Skin epidermis (tissue), 12 donors: Measurements from ENCODE around the gene KSR2.
"Not testable (repeated sequence)": the region's sequence is repeated elsewhere in the genome, so short reads cannot be mapped to it uniquely, and the experiment has no call there.

Source experiments
- H3K27ac ChIP-seq, 21 experiments: fragments of 200-600 bp; sonication (generic) in 11 of 21; one replicate each; pipeline ENCODE4 v1.5.0; 2020; ENCODE audit warnings: mild to moderate bottlenecking in 3 of 21, inconsistent platforms in 2 of 21, moderate library complexity in 2 of 21
- H3K4me3 ChIP-seq, 7 experiments: fragments of 200-600 bp; sonication (generic) in 2 of 7; one replicate each; pipeline ENCODE4 v1.5.0; 2020; ENCODE audit warnings: inconsistent platforms in 2 of 7, mild to moderate bottlenecking in 2 of 7, moderate library complexity in 1 of 7

Gene KSR2

DNA sequence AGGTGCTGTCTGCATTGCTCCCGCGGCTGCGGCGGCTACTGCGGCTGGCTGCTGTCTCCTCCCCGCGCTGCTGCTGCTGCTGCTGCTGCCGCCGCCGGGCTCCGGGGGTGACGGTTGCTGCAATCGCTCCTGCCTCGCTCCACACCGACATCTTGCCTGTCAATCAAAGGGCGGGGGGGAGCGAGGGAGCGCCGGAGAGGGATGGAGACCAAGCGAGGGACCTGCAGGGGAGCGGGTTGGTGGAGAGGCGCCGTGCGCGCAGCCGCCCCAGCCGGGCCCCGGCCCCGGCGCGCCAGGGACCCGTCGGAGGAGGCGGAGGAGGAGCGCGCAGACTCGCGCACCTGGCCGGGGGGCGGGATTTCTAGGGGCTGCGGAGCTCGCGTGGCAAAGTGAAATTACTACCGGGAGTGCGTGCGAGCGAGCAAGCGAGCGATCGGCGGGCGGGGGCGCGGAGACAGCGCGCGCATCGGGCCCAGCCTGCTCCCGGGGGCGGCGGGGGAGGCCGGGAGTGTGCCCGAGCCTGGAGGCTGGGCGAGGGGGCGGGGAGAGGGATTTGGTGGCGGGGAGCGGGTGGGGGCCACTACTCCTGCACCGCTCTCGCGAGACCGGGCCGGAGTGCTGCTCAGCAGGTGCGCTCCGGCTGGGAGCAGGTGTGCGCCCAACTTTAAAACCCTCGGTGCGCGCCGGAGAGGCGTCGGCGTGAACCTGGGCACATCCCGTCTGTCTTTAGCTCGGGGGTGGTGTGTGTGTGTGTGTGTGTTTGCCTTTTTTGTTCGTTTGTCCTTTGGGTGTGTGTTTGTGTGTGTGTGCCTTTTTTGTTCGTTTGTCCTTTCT, at the start of gene KSR2:
Gene KSR2, minus strand, starts transcription at position 165 of the 834 bp plus-strand sequence. CDS start 735 bp downstream, outside the sequence.
- H3K27ac ChIP-seq = peak within 1 kb of the TSS in 3 of 21 experiments; percentile 3 to 37 (median 37)
- peak within 1 kb of the TSS; percentile 25 to 64 (median 42) for H3K4me3 ChIP-seq

DNA sequence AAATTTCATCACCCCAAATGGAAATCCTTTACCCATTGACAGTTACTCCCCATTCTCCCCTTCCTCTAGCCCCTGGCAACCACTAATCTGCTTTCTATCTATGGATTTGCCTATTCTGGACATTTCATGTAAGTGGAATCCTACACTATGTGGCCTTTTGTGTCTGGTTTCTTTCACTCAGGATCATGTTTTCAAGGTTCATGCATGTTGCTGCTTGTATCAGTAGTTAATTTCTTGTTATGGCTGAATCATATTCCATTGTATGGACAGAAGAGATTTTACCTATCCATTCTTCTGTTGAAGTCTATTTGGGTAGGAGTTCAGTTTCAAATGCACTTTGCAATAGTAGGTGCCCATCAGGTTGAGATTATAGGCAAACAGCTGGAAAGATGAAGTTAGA, 49.1 kb upstream of the KSR2 start:
- peak overlapping the region in 1 of 21 experiments; percentile 72 for H3K27ac ChIP-seq
- no peak overlapping the region for H3K4me3 ChIP-seq

DNA sequence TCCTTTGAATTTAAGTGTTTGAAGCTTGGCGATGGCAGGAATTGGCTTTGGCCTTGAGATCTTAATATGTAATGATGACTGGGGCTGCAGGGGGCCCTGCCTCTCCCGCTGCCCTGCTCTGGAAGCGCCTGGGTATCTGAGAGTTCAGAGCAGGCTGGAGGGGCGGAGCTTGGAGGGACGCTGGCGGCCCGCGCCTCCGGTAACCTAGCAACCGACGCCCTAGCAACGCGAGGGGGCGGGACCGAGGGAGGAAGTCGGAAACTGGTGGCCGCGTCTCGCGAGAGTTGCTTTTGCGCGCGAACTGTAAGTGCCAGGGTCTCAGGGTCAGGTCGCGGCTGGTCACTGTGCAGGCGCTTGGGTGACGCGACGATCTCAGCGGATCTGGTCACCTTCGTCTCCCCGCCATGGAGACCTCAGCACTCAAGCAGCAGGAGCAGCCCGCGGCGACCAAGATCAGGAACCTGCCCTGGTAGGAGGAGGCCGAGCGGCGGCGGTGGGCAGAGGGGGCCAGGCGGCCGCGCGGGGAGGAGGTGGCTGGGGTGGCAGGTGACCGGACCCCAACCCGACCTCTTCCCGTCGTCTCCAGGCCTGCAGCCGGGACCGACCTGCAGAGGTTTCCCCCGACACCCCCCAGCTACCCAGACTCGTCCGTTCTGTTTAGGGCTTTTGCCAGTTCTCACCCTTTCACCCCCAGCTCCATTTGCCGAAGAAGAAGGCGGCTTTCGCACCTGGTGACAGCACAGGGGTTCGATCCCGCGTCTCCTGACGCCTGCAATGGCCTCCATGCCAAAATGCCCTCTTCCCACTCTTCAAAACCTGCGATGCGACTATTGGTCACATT, 47.9 kb upstream of the KSR2 start, which contains the start of gene RFC5:
Gene RFC5, plus strand, starts transcription at position 280 of the 841 bp plus-strand sequence. Its CDS starts 125 bp downstream, at position 405.
- H3K27ac ChIP-seq = peak within 1 kb of the TSS; percentile 36 to 87 (median 72)

DNA sequence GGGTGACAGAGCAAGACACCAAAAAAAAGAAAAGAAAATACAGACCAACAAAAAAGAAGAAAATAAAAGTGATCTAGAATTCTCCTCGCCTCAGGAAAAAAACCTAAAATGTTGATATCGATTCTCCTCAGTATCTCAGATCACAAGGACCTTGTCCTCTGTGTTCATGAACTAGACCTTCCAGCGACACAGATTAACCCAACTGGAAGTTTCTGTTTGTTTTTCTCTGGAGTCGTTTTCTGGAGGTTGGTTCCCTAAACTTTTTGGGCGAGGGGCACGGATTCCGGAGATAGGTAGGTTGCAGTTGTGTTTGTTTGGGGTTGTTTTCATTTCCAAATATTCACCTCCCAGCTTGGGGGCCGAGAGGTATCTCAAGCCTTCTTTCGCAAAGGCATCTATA, 47.2 kb upstream of the KSR2 start:
- peak overlapping the region in 6 of 7 experiments; percentile 59 to 98 (median 78) for H3K4me3 ChIP-seq
- H3K27ac ChIP-seq = no peak overlapping the region

More for the DNA sequence above, 47.9 kb upstream of the KSR2 start, which contains the start of gene RFC5:
- peak within 1 kb of the TSS; percentile 59 to 98 (median 77) for H3K4me3 ChIP-seq

DNA sequence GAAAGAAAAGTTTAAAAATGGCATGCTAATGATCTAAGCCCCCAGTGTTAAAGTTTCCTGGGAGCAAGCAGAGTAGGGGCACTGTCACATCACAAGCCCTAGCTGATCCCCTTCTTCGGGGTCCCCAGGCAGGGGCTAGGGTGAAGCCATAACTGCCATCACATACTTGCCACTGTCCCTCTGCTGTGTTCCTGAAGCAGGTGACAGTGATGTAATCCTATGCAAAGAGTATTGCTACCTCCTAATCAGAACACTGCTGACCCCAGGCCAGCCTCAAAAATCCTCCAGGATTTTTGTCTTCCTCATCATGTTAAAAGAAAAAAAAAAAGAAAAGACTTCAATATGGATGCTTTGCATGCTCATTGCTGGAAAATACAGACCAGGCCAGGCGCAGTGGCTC, 46.5 kb upstream of the KSR2 start:
- H3K4me3 ChIP-seq = no peak overlapping the region
- no peak overlapping the region for H3K27ac ChIP-seq

DNA sequence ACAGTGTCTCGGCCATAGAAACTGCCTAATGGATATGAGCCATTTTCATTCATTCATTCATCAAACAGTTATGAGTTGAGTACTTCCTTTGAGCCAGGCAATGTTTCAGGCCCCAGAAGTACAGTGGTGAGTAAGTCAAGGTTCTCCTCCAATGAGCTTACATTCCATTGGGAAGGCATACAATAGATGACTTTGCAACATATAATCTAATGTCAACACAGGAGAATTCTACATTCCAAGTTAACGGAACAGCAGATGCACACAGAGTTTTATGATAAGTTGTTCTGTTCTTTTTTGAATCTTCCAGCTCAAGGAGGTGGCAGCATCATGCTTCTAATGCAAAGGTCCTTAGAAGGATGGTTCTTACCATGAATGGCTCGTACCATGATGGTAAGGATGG, 44.5 kb upstream of the KSR2 start:
- Histone ChIP-seq H3K27ac (no peak overlapping the region), H3K4me3 (no peak overlapping the region)

DNA sequence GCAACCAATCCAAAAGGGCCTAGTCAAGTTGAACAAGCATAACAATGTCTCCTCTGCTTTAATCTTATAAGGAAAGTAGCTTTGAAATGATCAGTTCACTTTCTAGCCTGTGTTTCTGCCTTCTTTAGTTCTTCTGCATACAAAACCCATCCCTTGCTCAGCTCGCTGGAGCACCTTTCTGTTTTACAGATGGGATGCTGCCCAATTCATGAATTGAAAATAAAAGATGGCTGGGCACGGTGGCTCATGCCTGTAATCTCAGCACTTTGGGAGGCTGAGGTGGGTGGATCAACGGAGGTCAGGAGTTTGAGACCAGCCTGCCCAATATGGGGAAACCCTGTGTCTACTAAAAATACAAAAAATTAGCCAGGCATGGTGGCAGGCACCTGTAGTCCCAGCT, 43.2 kb upstream of the KSR2 start:
- H3K27ac ChIP-seq = no peak overlapping the region

DNA sequence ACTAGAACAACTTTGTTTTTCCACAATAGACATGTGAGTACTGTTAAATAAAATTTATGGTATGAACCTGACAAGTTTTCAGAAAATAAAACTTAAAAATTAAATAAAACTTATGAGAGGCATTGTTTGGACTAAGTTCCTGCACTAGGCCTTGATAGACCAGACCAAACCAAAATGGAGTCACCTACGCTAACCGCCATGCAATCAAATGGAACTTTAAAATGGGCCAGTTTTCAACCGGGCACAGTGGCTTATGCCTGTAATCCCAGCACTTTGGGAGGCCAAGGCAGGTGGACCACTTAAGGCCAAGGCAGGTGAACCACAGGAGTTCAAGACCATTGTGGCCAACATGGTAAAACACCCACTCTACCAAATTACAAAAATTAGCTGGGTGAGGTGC, 42.6 kb upstream of the KSR2 start:
- no peak overlapping the region for H3K27ac ChIP-seq
- H3K4me3 ChIP-seq = no peak overlapping the region

More for the DNA sequence above, 43.2 kb upstream of the KSR2 start:
- H3K4me3 ChIP-seq = no peak overlapping the region

DNA sequence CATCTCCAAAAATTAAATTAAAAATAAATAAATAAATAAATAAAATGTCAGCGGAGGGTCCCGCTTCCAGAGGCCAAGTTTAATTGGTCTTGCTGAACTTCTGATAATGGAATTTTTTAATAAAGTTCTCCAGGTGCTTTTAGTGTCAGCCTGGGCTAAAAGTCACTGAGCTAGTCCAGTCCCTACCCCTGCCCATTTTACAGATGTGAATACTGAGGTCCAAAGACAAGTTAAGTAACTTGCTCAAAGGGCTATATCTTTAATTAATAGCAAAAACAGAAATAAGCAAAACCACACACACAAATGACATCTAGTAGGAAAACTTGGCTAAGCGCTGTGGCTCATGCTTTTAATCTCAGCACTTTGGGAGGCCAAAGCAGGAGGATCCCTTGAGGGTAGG, 42.1 kb upstream of the KSR2 start:
- no peak overlapping the region for H3K27ac ChIP-seq
- H3K4me3 ChIP-seq = no peak overlapping the region

DNA sequence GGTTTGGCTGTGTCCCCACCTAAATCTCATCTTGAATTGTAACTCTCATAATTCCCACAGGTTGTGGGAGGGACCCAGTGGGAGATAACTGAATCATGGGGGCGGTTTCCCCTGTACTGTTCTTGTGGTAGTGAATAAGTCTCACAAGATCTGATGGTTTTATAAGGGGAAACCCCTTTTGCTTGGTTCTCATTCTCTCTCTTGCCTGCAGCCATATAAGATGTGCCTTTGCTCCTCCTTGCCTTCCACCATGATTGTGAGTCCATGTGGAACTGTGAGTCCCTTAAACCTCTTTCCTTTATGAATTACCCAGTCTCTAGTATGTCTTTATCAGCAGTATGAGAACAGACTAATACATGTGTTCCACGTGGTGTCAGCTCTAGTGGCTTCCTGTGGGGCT, 31.0 kb upstream of the KSR2 start:
- not testable (repeated sequence) for H3K4me3 ChIP-seq, H3K27ac ChIP-seq

DNA sequence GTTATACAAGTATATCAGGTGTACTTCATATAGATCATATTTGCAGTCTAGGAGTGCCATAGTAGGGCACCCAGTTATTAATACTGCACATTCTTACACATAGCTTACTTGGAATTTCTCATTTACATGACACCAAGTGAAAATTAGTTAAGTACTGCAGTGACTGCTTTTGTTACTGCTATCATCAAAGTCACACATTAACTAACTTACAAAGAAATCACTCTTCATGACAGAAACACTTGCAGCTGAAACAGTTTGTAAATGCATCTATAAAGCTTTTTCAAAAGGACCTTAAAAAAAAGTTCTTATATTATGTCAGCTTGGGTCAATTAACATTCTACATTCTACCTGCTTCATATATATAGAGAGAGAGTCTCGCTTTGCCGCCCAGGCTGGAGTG, 29.9 kb upstream of the KSR2 start:
- H3K27ac ChIP-seq = no peak overlapping the region
- H3K4me3 ChIP-seq = no peak overlapping the region

DNA sequence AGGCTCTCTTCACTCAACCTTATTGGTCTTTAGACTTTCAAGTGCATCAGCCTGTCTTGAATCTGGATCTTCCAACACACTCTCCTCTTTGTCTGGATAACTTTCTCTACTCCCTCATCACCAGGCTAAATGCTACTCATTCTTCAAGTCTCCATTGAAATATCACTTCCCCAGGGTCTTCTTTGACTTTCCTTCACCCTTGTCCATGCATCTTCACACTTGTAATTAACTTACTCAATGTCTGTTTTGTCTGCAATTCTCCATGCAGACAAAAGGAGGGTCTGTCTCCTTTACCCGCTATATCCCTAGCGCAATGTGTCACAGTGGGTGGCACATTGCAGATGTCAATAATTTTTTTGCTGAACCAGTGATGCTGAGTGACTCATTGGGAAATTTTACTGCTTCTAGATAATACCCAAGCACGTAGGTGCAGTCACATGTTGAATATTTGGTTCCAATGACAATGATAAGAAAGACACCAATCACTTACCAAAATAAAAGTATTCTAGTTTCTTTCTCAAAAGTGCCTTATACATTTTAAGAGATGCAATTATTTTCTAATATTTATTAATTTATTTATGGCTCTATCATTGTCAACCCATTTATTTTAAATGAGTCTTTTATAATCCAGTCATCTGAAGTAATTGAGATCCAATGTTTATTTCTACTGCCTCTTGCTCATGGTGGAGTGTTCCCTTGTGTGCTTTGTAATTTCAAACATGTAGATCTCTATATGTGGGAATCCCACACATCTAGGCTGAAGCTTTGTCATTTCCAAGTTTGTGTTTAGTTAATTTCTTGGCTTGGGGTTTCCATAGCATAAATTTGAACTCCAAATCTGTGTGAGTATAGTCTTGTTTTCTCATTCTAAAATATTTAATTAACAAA, 26.0 kb upstream of the KSR2 start:
- Histone ChIP-seq H3K4me3 (no peak overlapping the region), H3K27ac (no peak overlapping the region)

DNA sequence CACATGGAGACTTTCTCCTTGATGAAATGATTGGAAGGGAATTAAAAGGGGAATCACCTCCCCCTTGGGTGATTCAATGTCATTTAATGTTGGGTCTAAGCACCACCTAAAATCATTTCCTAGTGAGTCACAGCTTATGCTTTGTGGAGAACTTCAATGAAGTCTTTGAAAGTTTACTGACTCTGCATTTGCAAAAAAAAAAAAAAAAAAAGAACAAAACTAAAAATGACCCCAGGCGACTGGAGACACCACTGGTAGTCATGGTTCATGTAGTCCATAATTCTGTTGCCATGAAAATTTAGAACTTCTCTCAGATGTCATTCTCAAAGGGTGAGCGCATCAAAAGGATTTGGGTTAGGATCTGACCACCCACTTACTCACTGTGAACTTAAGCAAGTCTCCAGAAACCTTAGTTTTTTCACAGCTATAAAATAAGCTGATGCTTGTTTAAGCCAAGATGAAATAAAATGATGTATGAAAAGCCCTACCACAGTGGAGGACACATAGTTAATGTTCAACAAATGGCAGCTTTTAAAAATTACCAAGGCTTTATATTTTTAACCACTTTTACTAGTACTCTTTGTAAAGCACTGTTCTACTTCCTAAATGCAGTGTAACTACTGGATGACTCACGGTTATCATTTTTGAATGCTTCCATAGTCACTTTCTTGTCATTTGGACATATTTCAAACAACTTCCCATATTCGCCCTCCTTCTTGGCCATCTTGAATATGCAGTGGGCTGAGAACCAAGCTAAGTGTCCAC, 18.1 kb upstream of the KSR2 start:
- Histone ChIP-seq H3K4me3 (no peak overlapping the region), H3K27ac (no peak overlapping the region)

DNA sequence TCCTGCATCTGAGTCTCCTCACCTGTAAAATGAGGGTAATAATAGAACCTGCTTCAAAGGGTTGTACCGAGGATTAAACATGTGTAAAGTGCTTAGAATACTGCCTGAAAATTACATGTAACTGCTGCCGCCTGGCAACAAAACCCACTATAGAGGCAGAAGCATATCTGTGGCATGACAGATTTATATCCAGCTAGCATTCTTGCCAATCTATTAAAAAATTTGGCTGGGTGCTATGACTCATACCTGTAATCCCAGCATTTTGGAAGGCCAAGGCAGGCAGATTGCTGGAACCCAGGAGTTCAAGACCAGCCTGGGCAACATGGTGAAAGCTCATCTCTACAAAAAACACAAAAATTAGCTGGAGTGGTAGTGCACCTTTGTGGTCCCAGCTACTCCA, 16.4 kb upstream of the KSR2 start:
- H3K4me3 ChIP-seq = no peak overlapping the region
- H3K27ac ChIP-seq = no peak overlapping the region

DNA sequence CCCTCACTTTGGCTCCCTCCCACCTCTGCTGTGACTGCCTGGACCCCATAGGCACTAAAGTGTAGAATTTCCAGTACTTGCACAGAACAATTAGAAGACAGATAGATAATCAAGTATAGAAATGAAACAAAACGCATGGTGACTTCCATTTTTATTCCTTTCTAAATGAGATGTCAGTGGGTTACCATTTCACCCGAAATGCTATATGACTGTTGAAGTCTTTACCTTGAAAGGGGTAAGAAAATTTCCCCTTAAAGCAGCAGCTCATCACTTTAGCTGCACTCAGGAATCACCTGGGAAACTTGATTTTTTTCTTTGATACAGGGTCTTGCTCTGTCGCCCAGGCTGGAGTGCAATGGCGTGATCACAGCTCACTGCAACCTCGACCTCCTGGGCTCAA, 12.5 kb upstream of the KSR2 start:
- no peak overlapping the region for H3K4me3 ChIP-seq
- no peak overlapping the region for H3K27ac ChIP-seq

DNA sequence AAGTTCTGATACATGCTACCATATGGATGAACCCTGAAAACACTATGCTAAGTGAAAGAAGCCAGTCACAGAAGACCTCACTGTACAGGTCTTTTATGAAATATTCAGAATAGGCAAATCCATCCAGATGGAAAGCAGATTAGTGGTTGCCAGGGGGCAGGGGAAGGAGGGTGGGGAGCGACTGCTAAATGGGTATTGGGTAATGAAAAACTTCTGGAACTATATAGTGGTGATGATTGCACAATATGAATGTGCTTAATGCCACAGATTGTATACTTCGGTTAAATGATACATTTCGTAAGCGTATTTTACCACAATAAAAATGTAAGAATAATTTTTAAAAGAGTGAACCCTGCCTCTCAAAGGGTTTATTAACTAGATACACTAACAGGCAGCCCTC, 11.8 kb upstream of the KSR2 start:
- Histone ChIP-seq H3K4me3 (no peak overlapping the region), H3K27ac (no peak overlapping the region)

DNA sequence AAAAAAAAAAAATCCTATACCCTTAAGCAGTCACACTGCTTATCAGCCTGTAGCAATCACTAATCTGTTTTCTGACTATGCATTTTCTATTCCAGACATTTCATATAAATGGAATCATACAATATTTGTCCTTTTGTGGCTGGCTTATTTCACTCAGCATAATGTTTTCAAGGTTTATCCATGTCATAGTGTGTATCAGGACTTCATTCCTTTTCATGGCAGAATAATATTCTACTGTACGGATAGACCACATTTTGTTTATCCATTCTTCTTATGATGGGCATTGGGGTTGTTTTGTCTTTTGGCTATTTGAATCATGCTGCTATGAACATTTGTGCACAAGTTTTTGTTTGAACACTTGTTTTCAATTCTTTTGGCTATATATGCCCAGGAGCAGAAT, 8.6 kb upstream of the KSR2 start:
- no peak overlapping the region for H3K4me3 ChIP-seq

DNA sequence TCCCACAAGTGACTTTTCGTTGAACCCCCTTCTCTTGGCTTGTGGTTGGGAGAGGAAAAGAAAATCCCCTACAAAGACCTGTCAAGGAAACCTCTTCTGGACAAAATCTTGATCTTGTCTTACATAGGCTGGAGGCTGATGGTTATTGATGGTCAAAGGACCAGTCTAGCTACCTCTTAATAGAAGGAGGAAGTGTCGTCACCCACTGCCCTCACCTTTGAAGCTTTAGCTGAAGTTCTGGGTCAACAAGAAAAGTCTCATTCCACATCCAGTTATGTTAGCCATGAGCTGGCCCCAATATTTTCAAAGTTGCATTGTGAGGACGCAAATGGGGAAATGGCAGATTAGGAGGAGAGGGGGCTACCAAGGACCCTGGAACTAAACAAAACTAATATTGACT, 6.2 kb upstream of the KSR2 start:
- H3K27ac ChIP-seq = no peak overlapping the region
- no peak overlapping the region for H3K4me3 ChIP-seq

More for the DNA sequence above, 8.6 kb upstream of the KSR2 start:
- H3K27ac ChIP-seq = no peak overlapping the region

DNA sequence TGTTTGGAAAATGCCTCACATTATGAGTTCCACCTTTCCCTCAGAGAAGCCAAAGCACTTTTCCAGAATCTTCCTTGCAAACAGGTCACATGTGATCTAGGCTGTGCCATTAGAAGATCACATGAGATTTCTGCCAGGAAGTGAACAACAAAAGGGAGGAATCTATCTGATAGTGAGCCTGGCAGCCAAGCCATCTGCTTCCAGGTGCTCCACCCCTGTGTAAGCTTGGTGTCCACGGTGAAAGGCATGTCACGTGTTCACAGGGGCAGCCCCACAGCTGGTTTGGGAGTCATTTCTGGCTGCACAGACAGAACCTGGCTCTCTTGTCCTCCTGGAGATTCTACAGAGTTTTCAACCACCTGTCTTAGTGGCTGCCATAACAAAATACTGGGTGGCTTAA, 3.5 kb upstream of the KSR2 start:
- H3K4me3 ChIP-seq = no peak overlapping the region
- no peak overlapping the region for H3K27ac ChIP-seq
